Stimulated activated CD4-positive, alpha-beta T cell treated with anti-CD3 and anti-CD28 coated beads, Interleukin-15, amount 100 ng/mL, for 24 hours (primary cell): ENCODE results near the gene BPIFA2.
"Not testable (repeated sequence)": the region's sequence is repeated elsewhere in the genome, so short reads cannot be mapped to it uniquely, and the experiment has no call there.

Experiments used
- DNase-seq: peaks from one replicate; pipeline ENCODE4 v3.0.0-alpha.2; 2020

Gene BPIFA2, protein sequence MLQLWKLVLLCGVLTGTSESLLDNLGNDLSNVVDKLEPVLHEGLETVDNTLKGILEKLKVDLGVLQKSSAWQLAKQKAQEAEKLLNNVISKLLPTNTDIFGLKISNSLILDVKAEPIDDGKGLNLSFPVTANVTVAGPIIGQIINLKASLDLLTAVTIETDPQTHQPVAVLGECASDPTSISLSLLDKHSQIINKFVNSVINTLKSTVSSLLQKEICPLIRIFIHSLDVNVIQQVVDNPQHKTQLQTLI

DNA sequence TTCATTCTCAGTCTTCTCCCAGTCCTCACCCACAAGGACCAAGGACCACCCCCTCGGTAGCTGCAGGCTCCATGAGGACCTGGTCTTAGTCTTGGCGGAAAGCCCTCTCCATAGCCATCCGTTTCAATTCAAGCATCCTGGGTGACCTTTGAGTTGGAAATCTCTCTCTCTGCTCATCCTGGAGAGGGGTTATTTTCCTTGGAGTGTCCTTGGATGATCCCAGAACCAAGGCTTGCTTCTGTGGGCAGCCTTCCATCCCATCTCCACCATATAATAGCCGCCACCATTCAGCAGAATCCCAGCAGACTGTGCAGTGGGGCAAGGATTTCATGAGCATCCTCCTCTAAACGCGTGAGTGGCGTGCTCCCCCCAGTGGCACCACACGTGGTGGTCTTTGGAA is at the start of gene BPIFA2:
Gene BPIFA2, plus strand, starts transcription at position 301 of the 400 bp plus-strand sequence. CDS start 987 bp downstream, outside the sequence.
- no peak for DNase-seq

DNA sequence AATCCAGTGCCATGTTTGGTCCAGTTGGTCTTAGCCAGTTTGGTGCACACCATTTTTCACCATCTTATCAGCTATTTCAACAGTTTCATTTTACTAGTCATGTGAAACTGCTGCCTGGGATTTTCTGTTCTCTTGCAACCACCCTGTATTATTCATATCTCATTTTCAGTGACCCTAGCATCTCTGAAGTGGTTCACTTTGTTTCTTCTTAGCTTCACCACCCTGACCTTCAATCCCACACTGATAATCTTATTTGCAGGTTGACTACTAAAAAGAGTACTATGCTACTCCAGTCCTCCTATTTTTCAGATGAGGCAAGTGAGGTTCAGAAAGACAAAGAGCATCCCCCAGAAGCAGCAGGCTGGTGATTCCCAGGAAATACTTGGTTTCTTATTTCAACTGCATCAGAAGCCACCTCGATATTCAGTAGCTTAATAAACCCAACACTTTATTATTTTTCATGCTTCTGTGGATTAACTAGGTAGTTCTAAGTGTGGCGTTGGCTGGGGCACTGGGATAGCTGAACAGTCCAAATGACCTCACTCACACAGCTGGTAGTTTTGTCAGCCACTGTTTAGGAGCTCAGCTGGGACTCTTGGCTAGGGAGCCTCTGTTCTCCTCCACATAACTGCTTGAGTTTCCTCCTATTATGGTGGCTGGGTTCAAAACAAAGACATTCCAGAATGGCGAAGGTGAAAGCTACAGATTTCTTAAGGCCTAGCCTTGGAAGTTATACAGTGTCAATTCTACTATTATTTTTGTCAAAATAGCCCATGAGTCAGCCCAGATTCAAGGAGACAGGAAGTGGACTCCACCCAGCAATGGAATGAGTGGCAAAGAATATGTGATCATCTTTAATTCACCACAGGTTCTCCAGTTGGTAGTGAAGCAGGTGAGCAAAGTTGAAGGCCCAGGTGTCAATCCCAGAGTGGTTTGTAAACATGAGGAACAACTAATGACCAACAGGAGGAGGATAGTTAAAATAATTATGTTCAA is 47.9 kb upstream of the BPIFA2 start:
- no peak for DNase-seq

DNA sequence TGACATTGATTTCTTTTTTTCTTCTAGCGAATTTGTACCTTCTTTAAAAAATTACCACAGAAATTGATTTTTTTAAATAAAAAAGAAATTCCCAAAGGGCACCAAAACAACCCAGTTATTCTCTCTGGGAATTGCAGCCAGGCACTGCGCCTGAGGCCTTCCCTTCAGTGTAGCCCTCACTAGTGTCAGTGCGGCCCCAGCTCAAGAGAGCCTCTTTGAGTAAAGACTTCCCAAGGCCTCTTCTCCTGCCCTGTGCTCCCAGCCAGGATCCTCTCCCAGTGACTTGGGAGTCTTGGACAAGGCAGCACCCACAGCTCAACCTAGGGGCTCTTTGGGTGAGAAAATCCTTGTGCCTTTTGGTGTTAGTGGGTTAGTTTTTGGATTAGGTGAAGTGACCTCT is 47.0 kb upstream of the BPIFA2 start:
- DNase-seq: no peak

DNA sequence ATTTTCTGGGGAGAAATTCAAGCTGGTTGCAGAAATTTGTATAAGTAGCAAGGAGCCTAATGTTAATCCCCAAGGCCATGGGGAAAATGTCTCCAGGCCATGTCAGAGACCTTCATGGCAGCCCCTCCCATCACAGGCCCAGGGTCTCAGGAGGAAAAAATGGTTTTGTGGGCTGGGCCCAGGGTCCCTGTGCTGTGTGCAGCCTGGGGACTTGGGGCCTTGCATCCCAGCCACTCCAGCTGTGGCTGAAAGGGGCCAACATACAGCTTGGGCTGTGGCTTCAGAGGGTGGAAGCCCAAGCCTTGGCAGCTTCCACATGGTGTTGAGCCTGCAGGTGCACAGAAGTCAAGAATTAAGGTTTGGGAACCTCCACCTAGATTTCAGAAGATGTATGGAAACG is 45.7 kb upstream of the BPIFA2 start:
- not testable (repeated sequence) for DNase-seq

DNA sequence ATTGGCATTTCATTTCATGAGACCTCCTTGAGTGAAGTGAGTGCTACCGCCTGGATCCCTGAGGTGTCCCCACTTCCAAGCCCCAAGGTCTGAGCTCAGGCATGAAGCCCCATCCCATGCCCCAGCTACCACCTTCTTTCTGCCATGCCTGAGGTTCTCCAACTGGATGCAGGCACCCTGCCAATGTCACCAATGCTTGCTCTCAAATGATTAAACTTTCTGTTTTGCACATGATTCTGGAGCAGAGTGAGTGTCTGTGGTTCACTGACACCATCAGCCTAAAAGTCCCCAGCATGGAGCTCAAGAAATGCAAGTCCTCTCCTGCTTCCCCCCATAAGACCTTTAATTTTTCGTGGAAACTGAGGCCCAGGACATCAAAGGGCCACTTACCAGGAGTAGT is 43.7 kb upstream of the BPIFA2 start:
- DNase-seq: no peak

DNA sequence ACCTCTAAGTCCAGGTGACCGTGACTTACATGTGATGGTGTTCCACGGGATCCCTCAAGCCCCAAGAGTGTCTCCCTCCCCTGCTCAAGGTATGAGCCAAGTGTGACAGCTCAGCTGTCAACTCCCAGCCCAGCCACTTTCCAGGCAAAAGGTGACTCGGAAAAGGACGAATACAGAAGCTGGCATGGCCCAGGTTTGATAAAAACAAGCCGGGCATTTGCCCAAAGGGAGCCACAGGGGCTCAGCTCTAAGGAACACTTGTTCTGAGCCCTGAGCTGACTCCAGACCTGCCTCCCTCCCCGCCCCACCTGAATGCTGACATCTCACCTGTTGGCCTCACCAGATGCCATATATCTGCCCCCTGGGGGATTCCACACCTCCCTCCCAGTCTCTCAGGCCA is 43.0 kb upstream of the BPIFA2 start:
- DNase-seq: no peak

DNA sequence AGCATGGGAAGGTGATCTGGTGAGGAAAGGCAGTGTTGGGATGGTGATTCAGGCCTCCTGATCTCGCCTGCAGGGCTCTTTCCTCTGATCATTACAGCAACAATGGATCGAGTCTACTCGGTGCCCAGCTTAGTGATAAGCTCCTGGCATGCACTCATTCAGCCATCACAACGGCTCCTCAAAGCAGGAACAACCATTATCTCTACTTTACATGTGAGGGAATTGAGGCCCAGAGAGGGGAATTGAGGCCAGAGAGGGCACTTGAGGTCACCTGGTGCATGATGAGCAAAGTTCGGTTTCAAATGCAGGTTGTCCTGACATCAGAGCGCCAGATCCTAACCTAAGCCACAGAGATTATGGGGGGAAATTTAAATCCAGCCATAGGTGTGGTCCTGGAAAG is 42.0 kb upstream of the BPIFA2 start:
- DNase-seq: no peak

DNA sequence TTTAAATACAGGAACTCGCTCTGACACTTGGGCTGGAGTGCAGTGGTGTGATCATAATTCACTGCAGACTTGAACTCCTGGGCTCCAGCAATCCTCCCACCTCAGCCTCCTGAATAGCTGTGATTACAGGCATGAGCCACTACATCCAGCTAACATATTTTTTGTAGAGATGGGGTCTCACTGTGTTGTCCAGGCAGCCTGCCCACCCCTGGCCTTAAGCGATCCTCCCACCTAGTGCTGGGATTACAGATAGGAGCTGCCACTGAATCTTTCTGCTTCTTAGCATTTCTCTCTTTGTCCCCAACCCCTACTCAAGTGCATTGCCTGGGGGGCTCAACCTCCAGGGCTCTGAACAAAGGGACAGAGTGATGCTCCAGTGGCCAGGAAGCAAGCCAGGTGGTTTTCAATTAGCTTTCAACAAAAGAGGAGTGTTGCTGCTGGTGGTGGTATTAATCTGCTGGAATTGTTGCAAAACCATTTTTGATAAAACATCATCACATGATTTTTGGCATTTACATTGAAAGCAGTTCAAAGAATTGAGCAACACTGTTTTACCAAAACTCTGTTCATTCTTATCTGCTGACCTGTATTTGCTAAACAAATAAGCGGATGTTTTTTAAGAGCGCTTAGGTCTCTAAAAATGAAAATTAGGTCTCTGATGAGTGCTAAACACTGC is 40.4 kb upstream of the BPIFA2 start:
- DNase-seq: no peak

DNA sequence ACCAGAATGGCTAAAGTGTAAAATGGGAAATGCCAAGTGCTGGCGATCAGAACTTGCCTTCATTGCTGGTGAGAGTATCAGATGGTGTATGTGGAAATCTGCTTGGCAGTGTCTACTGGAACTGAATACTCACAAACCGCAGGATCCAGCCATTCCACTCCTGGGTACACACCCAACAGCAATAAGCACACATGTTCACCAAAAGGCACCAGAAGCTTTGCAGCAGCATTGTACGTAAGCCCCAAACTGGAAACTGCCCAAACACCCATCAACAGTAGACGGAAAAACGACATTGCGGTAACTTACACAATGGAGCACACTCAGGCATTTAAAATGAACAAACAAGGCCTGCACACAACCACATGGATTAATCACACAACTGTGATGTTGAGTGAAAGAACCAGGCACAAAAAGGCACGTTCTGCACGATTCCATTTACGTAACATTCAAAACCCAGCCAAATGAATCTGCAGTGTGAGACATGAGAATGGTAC is 37.3 kb upstream of the BPIFA2 start:
- DNase-seq: no peak

DNA sequence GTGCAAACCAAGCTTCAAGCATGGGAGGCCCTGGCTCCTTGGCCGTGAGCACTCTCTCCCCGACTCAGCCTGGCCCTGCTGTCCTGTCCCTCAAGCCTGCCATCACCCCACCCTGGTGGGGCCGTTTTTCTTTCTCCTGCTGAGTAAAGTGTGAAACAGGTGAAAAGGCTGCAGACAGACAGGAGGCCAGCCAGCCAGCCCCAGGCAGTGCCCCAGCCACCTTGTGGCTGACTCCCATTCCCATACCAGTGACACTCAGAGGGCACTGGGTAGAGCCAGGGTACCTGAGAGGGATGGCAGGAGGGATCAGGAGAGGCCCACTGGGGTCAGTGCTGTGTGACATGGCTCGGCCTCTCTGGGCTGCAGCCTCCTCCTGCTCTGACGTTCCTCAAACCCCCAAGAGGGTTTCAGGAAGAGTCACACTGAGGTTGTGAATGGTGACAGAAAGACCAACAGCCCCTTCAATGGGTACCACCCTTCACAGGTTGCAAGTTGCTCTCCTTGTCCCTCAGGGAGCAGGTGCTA is 35.9 kb upstream of the BPIFA2 start:
- no peak for DNase-seq

DNA sequence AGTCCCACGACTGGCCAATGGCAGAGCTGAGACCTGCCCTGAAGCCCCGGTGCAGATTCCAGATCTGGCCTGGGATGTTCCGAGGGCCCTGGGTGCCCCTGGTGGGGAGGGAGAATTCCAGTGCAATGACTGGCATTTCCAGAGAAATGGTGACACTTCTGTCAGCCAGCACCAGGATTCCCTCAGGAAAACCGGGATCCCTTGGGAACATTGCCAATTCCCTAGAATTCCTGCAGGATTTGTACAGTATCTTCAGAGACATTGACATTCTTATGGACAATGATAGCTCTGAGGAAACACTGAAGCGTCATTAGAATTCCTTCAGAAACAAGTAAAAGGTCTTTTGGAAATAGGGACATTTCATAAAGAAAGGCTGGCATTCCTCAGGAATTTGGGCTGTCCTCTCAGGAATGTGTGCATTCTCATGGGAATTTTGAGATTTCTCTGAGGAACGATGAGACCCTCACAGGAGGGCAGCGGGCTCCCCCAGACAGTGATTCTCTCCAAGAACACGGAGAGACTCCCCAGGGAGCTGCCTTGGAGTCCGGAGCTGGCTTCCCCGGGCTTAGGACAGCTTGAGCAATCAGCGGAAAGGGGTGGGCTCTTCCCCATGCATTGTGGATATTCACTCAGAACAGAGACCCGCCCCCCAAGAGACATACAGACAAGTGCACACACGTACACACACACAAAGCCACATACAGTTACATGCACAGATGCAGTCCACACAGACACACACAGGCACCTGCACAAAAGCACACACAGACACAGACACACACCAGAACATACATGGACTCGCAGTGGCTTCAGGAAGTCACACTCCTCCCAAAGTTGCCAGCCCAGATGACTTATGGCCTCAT is 35.2 kb upstream of the BPIFA2 start:
- no peak for DNase-seq

DNA sequence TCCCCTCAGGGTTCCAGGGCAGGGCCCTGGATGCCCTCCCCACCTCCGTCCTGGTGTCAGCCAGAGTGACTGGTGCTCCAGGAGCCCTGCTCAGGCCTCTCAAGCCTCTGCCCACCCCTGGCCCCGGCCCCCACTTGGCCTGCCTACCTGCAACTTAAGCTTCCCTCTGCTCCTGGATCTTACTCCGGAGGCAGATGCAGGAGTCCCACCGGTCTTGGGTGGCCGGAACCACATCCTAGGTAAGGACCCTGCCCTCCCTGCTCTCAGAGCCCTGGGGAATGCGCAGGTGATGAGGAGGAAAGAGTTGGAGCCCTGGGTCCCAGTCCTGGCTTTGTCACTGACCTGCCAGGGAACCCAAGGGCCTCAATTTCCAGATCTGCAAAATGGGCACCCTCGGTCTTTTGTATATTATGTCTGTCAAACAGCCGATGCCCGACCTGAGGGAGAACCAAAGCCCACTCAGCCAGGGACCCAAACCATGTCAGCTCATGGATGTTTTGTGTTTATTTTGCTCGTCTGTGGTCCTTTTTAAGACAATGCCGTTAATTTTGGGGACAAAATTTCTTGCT is 34.5 kb upstream of the BPIFA2 start:
- DNase-seq: no peak

DNA sequence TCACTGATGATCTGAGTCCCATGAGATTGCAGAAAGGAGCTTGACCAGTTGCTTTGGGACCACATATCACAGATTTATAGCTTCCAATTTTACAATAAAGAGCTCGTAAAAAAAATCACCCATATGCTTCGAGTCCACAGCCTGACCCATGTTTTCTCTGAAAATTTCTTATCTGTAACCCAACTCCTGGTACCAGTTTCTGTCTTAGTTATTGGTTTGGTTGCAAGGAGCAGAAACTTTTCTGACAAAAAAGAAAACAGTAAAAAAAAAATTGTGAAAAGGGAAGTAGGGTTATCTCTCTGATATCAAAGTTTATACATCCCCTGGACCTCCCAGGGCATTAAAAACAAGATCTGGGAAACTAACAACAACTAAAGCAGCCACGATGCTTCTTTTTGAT is 30.8 kb upstream of the BPIFA2 start:
- no peak for DNase-seq

DNA sequence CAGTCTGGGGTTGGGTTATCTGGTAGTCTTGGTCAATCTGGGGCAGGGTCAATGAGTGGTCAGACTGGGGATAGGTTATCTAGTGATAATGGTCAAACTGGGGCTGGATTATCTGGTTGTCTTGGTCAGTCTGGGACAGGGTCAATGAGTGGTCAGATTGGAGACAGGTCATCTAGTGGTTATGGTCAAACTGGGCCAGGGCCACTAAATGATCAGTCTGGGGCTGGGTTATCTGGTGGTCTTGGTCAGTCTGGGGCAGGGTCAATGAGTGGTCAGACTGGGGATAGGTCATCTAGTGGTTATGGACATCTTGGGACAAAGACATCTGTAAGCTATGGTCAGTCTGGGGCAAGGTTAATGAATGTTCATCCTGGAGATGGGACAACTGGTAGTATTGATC is 28.5 kb upstream of the BPIFA2 start:
- DNase-seq: no peak

DNA sequence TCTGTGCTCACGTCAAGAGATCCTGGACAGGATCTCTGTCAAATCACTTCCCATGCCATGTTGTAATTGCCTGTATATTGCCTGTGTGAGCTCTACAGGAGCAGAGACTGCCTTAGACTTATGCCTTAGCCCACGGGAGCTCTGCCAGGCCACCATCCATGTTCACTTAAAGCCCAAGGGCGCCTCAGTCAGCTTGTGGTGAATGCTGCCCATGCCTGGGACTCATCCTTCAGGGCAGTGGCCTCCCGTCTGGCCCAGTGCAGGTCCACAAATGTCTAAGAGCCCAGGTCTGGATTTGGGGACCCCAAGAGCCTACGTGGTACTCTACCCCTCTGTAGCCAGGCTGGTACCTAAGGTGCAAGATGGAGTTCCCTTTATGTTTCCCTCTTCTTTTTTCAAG is 22.4 kb upstream of the BPIFA2 start:
- DNase-seq: no peak

DNA sequence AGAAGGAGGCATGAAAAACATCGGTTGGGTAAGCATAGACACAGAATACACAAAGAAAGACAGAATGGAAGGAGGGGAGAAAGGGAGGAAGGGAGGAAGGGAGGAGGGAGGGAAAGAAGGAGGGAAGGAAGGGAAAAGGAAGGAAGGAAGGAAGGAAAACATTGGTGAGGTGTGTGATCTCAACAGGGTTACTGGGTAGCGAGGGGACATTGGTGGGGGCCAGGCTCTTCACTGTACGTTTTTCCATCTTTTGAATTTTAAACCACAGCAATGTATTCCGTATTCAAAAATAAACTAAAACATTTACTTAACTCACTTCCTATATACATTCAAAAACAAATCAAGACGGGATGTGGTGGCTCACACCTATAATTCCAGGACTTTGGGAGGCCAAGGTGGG is 20.7 kb upstream of the BPIFA2 start:
- DNase-seq: no peak

DNA sequence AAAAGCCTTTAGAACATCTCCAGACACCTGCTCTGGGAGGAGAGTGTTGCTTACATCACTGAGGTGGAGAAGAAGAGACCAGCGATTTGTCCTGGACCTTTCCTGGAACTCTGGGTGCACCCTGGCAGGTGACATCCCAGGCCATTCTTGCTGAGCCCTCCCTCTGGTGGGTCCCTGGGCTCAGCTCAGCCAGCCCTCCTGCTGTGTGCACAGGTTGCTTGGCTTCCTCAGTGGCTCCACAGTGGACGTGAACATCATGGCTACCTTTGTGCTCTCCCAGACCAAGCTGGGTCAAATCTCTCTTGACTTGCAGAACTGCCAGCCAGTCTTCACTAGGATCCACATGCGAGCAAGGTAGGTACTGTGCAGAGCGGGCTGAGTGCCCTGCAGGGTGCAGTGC is 19.9 kb upstream of the BPIFA2 start:
- no peak for DNase-seq

DNA sequence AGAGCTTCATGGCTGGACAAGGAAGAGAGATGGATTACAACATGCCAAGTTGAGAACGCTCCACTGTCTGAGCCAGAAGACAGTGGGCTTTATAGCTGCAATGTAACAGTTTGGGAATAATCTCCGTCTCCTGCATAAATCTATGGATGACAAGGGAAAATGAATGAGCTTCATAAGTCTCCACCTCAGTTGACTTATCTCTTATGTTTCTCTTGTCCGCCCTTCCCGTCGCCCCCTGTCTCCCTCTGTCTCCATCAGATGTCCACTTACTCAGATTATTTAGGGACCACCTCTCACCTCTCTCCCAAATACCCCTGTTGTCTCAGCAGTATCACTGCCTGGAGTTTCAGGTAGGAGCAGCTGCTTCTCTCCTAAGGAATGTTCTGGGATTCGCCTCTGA is 13.7 kb upstream of the BPIFA2 start:
- DNase-seq: no peak

DNA sequence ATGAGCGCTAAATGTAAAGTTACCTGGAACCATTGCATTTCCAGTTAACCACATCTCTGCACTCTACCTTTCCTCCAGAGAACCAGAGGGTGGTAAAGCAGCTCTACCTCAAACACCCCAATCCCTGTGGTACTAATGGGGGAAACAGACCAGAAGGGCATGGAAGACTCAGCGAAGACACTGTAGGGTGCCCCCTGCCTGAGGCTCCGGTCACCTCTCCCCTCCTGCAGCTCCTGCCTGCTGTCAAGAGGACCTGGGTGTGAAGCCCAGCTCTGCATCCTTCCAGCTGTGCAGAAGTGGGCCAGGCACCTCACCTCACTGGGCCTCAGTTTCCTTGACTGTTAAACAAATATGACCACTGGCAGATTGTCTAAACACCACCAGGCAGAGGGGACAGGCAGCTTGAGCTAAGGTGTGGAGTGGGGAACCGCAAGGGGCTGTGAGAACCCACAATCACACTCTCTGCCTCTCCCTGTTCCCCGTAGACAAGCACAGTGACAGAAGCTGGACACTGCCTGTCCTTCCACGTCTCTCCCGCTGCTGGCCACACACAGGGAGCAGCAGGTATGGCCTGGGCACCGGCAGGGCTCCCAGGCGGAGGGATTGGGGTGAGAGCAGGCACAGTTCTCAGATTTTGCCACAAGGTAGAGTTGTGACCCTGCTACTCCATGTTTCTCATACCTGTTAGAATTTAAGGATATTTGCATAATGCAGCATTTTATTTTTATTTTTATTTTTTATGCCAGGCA is 9.1 kb upstream of the BPIFA2 start:
- no peak for DNase-seq

DNA sequence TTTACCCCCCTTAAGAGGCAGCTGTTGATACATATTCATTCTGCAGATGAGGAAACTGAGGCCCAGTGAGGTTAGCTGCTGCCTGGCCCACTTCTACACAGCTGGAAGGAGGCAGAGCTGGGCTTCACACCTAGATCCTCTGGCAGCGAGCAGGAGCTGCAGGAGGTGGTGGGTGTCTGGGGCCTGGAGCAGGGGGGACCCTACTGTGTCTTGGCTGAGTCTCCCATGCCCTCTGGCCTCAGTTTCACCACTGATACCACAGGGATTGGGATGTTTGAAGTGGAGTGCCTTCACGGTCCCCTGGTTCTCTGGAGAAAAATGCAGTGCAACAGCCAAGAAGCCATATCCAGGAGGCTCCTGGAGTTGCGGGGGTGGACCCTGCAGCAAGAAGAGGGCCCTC is 8.2 kb upstream of the BPIFA2 start:
- no peak for DNase-seq

DNA sequence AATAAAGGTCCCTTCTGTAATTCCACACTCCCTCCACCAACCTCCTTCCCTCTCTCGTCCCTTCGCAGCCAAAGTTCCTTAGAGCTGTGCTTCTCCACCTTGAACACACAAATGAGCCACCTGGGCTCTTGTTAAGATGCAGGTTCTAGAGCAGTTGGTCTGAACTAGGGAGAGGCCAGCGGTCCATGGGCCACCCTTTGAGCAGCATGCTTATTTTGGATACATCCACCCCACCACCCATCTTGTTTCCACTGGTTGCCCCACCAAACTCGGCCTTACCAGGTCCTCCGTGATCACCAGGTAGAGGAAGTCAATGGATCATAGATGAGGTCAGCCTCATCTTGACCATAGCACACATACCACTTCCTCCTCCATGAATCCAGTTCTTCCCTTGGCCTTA is 7.3 kb upstream of the BPIFA2 start:
- DNase-seq: no peak
